H1 (cell line): ENCODE data around the gene PBOV1.

Experiments
- CHD7 ChIP-seq: fragments of 300-600 bp; sonication (generic); IDR thresholded peaks from 2 replicates; pipeline ENCODE4 v1.7.1; 2012; ENCODE audit warnings: low read length, moderate library complexity, mild to moderate bottlenecking, inconsistent platforms; ENCODE audit not compliant: insufficient replicate concordance
- CREB1 ChIP-seq: IDR thresholded peaks from 2 replicates; pipeline ENCODE4 v1.6.1; 2012; ENCODE audit warnings: inconsistent platforms
- EZH2 ChIP-seq: fragments of 200-600 bp; sonication (generic); IDR thresholded peaks from 2 replicates; pipeline ENCODE4 v1.7.1; 2012; ENCODE audit warnings: low read depth, mild to moderate bottlenecking, moderate library complexity, low read length, inconsistent platforms; ENCODE audit not compliant: severe bottlenecking
- POLR2A ChIP-seq, 2 experiments: IDR thresholded peaks; 1 replicate in 1 of 2; 2 replicates in 1 of 2; pipeline ENCODE4 v1.6.1; 2011; ENCODE audit warnings: low read depth in 2 of 2, low read length in 2 of 2, mild to moderate bottlenecking in 2 of 2; ENCODE audit errors: control extremely low read depth in 1 of 2
- POLR2AphosphoS5 ChIP-seq: IDR thresholded peaks from 2 replicates; pipeline ENCODE4 v1.6.1; 2011; ENCODE audit warnings: low read depth, low read length
- RAD21 ChIP-seq, 2 experiments: IDR thresholded peaks in 1 of 2; conservative IDR thresholded peaks in 1 of 2; 2 replicates each; pipeline ENCODE4 v1.6.1; 2011; ENCODE audit warnings: low read depth in 2 of 2, low read length in 2 of 2, improper control_type of control experiment in 1 of 2, inconsistent platforms in 1 of 2, mild to moderate bottlenecking in 1 of 2, moderate library complexity in 1 of 2
- RNF2 ChIP-seq: fragments of 200-900, 300-1000 bp; sonication (generic); IDR thresholded peaks from 2 replicates; pipeline ENCODE4 v1.7.1; 2016; ENCODE audit warnings: borderline replicate concordance, low read depth, mild to moderate bottlenecking, antibody characterized with exemption, low read length; ENCODE audit not compliant: poor library complexity, severe bottlenecking; ENCODE audit errors: missing control alignments
- SIX5 ChIP-seq: IDR thresholded peaks from 2 replicates; pipeline ENCODE4 v1.6.1; 2011; ENCODE audit warnings: mild to moderate bottlenecking, low read depth, low read length
- TAF1 ChIP-seq: IDR thresholded peaks from 2 replicates; pipeline ENCODE4 v1.6.1; 2011; ENCODE audit warnings: mild to moderate bottlenecking, low read depth, low read length
- TAF7 ChIP-seq: optimal IDR thresholded peaks from 2 replicates; pipeline ENCODE3; 2011; ENCODE audit warnings: low read depth, mild to moderate bottlenecking, inconsistent platforms, low read length, moderate library complexity, borderline replicate concordance
- TEAD4 ChIP-seq: IDR thresholded peaks from 2 replicates; pipeline ENCODE4 v1.6.1; 2012; ENCODE audit warnings: low read depth, low read length, inconsistent platforms, mixed read lengths
- TF ChIP-seq, protein P1 (sequence below), 3 experiments: IDR thresholded peaks; 1 replicate in 2 of 3; 2 replicates in 1 of 3; pipeline versions ENCODE4 v1.5.1 to v1.6.1; 2011; ENCODE audit warnings: low read length in 3 of 3, mild to moderate bottlenecking in 3 of 3, inconsistent platforms in 2 of 3, low read depth in 1 of 3, moderate library complexity in 1 of 3; ENCODE audit not compliant: insufficient read depth in 1 of 3; ENCODE audit errors: control extremely low read depth in 1 of 3

- TF ChIP-seq CREB1, result no peak
- TF ChIP-seq POLR2AphosphoS5, result no peak
- TF ChIP-seq, protein P1, sequence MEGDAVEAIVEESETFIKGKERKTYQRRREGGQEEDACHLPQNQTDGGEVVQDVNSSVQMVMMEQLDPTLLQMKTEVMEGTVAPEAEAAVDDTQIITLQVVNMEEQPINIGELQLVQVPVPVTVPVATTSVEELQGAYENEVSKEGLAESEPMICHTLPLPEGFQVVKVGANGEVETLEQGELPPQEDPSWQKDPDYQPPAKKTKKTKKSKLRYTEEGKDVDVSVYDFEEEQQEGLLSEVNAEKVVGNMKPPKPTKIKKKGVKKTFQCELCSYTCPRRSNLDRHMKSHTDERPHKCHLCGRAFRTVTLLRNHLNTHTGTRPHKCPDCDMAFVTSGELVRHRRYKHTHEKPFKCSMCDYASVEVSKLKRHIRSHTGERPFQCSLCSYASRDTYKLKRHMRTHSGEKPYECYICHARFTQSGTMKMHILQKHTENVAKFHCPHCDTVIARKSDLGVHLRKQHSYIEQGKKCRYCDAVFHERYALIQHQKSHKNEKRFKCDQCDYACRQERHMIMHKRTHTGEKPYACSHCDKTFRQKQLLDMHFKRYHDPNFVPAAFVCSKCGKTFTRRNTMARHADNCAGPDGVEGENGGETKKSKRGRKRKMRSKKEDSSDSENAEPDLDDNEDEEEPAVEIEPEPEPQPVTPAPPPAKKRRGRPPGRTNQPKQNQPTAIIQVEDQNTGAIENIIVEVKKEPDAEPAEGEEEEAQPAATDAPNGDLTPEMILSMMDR (IDR thresholded peaks at IDR 0.05; ENCODE audit: control extremely low read depth in 1 of 3, insufficient read depth in 1 of 3, low read depth in 1 of 3, low read length in 3 of 3), result no peak
- TF ChIP-seq TAF1, result no peak
- TF ChIP-seq RAD21 (IDR thresholded peaks at IDR 0.05 in 1 of 2, conservative IDR thresholded peaks at IDR 0.05 in 1 of 2; ENCODE audit: low read depth in 2 of 2, low read length in 2 of 2), result no peak
- TF ChIP-seq TEAD4, result no peak
- TF ChIP-seq TAF7, result no peak
- no peak for TF ChIP-seq EZH2
- no peak for TF ChIP-seq POLR2A (IDR thresholded peaks at IDR 0.05; ENCODE audit: control extremely low read depth in 1 of 2, low read depth in 2 of 2, low read length in 2 of 2)
- no peak for TF ChIP-seq SIX5
- no peak for TF ChIP-seq RNF2
- no peak for TF ChIP-seq CHD7
These were observed 46.1 kb upstream of the PBOV1 start for GRCh38 chr6:138264372-138264880.
